NCI-H1048 (cell line): ENCODE measurements around the gene ATM.
"Not testable (repeated sequence)": the region's sequence is repeated elsewhere in the genome, so short reads cannot be mapped to it uniquely, and the experiment has no call there.

Source experiments
- DNase-seq: peaks from one replicate; lab custom pipeline; 2025; lab: John Stamatoyannopoulos, UW

ATM gene

GRCh38 chr11:108373505-108373904, 150.6 kb downstream of the ATM start:
- DNase-seq: not testable (repeated sequence)

- no peak for DNase-seq
Observed at GRCh38 chr11:108388576-108388975, 165.7 kb downstream of the ATM start.

- no peak for DNase-seq
Observed at GRCh38 chr11:108392353-108392752, 169.5 kb downstream of the ATM start.

GRCh38 chr11:108393046-108393445, 170.2 kb downstream of the ATM start:
- DNase-seq: no peak

GRCh38 chr11:108394744-108395284, 171.9 kb downstream of the ATM start:
- DNase-seq: no peak

- not testable (repeated sequence) for DNase-seq
Observed at GRCh38 chr11:108396672-108397071, 173.8 kb downstream of the ATM start.

GRCh38 chr11:108398439-108398838, 175.6 kb downstream of the ATM start:
- no peak for DNase-seq

- DNase-seq: no peak
Observed at GRCh38 chr11:108402241-108402640, 179.4 kb downstream of the ATM start.

- DNase-seq: no peak
Observed at GRCh38 chr11:108403052-108403451, 180.2 kb downstream of the ATM start.

- no peak for DNase-seq
Observed at GRCh38 chr11:108405706-108406105, 182.8 kb downstream of the ATM start.

GRCh38 chr11:108414958-108415357, 192.1 kb downstream of the ATM start:
- no peak for DNase-seq

- not testable (repeated sequence) for DNase-seq
Observed at GRCh38 chr11:108417551-108417950, 194.7 kb downstream of the ATM start.
